GM12892 (cell line): Measurements from ENCODE around the gene KCNIP1.

ENCODE experiments used
- POLR2A ChIP-seq: IDR thresholded peaks from 2 replicates; pipeline ENCODE4 v1.6.1; 2011; ENCODE audit warnings: low read depth, low read length, control low read depth
- POLR2AphosphoS5 ChIP-seq: IDR thresholded peaks from 2 replicates; pipeline ENCODE4 v1.6.1; 2011; ENCODE audit warnings: low read depth, low read length, control low read depth

- TF ChIP-seq POLR2AphosphoS5 (no peak), POLR2A (no peak)
Measured at GRCh38 chr5:170493028-170493820, 10.6 kb upstream of the KCNIP1 start.
